Activated CD8-positive, alpha-beta memory T cell treated with anti-CD3 and anti-CD28 coated beads, Interleukin-2, amount 50 U/mL, for 1 hour (primary cell): ENCODE data around the gene IQSEC3.

Experiments
- DNase-seq: peaks from one replicate; pipeline ENCODE4 v3.0.0-alpha.2; 2020; ENCODE audit errors: extremely low read depth

The IQSEC3 gene

DNA sequence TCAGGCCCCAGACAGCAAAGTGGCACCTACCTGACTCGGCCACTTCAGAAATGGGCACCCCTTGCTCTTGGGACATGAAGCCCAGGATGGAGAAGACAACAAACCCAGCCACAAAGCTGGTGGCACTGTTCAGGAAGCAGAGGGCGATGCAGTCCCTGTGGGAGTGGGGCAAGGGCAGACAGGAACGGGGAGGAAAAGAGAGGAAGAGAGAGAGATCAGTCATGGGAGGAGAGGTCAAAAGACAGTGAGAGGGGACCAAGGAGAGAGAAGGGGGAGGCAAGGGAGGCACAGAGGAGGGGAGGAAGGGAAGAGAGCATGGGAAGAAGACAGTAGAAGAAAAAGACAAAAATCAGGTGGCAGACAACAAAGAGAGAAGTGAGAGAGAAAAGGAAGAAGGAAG is 130.8 kb downstream of the IQSEC3 start:
- DNase-seq: no peak

DNA sequence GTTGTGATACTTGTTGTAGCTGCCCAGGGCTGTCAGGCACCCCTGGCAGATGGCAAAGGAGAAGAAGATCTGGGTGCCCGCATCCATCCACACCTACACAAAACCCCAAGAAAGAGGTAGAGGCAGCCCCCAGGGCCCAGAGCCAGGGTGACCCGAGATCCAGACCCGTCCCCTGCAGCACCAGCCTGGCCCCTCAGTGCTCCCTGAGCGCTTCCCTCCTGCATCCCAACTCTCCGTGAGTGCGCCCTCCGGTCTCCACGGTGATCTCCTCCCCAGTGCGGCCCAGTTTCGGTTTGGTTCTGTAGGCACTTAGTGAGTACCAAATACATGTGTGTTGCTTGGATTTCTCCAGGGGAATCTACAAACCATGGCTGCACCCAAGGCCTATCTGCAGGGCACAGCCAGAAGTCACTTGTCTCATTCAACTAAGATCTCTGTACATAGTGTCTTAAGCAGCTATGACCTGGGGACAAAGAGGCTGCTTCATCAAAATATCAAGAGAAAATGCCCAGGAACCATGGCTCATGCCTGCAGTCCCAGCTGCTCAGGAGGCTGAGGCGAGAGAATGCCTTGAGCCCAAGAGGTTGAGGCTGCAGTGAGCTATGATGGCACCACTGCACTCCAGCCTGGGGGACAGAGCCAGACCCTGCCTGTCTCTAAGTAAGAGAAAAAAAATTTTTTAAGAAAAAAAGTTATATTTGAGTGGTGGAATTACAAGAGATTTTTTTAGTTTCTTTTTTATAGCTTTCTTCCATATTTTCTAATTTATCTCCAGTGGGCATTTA is 131.5 kb downstream of the IQSEC3 start:
- DNase-seq: no peak

DNA sequence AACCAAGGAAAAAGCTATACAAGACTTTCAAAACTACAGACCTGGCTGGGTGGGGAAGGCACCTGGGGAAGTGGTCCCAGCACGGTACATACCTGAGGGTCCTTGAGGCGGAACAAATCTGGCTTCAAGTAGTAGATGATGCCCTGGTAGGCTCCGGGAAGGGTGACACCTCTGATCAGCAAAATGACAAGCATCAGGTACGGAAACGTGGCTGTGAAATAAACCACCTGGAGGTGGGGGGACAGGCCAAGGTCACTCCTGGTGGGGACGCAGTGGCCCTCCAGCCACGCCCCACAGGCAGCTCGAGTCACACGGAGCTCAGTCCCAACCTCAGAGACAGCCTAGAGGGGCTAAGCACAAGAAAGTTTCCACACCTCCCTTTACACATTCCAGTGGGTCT is 132.1 kb downstream of the IQSEC3 start:
- no peak for DNase-seq

DNA sequence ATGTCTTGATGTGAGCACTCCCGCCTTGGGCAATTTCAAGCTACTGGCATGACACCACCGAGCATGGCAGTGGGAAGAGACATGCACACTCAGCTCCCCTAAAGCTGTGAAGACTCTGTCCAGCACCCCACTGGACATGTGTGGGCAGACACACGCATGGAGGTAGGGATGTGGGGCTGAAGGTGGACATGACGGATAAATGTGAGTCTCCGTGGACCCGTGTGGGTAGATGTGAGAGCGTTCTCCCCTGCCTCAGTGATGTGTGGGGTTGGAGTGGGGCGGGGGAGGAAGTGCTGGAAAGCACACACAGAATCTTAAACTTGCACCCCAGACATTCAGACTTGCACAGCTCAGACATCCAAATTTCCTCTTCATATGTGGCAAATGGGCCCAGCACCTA is 134.8 kb downstream of the IQSEC3 start:
- no peak for DNase-seq

DNA sequence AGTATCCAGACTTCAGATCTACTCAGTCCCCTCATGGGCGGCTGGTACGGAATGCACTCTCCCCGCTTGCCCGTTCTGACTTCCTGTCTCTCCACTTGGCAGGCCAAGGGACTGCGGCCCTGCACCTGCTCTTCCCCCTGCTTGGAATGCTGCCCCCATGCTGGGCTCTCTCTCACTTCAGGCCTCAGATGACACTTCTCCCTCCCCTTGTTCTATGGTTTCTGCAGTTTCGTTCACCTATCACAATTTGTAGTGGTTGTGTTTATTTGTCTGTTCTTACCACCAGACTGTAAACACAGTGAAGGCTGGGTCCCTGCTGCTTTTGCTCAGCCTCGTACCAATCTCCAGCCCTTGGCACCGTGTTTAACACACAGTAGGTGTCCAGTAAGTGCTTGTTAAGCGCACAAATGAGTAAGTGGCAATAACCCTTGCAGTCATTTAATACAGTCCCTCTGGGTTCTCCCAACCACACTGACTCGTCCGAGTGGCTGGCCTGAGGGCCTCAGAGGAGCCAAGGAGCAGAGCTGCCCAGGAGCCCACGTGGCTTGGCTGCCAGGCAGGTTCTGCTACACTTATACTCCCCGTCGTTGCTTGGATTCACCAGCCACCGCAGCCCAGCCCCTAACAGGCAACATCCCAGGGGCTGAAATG is 135.6 kb downstream of the IQSEC3 start:
- DNase-seq: no peak

DNA sequence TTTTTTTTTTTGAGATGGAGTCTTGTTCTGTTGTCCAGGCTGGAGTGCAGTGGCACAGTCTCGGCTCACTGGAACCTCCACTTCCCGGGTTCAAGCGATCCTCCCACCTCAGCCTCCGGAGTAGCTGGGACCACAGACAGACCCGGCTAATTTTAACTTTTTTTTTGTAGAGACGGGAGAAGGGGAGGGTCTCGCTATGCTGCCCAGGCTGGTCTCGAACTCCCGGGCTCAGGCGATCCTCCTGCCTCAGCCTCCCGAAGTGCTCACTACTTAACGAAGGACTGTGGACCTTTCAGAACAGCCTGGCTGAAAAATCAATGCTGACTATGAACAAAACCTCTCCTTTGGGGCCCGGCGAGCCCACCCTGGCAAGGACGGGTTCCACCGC is 136.5 kb downstream of the IQSEC3 start:
- no peak for DNase-seq

DNA sequence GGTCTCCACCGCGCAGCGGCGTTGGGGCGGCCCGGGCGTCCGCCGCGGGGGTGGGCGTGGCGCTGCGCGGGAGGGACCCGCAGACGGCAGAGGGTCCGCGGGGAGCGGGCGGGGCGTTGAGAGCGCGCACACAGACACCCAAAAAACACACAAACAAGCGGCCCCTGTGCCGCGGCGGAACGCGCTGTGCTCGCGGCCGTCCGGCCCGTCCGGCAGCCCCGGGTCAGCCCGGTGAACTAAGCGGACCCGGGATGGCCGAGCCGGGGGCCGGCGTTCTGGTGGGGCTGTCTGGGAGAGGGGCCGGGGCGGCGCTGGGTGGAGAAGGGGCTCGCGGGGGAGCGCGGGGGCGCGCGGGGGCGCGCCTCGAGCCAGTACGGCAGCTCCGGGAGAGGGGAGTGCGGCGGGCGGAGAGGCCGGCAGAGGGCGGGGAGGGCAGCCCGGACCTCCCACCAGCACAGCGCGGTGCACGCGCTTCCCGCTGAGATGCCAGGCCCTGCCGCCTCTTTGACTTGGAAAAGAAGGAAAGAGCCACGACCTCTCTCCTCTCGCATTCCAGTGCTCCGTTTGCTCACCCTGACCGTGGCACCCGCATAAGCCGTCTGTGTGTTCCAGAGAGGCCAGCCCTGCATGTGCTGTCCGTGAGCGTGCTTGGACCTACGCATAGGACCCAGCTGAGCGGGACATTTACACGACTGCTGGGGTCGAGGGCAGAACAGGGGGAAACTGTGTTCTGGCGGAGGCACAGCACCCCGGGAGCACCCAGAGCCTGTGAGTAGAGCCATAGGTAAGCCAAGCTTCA is 137.1 kb downstream of the IQSEC3 start:
- DNase-seq: no peak

DNA sequence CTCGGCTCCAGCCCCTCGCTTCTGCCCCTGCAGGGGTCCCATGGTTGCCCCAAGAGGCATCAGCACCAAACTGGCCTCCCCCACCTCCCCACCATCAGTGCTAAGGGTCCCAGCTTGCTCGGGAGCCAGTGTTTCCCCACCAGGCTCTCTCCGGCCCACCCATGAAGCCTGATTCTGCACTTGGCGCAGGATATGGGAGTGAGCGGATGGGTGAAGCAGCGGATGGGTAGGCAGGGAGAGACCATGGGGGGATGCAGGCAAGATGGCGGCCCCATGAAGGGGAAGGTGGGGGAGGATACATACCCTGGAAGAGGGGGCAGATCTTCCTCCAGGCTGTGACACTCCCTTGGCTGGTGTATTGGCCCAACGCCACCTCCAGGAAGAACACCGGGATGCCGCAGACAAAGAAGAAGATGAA is 137.7 kb downstream of the IQSEC3 start:
- no peak for DNase-seq

DNA sequence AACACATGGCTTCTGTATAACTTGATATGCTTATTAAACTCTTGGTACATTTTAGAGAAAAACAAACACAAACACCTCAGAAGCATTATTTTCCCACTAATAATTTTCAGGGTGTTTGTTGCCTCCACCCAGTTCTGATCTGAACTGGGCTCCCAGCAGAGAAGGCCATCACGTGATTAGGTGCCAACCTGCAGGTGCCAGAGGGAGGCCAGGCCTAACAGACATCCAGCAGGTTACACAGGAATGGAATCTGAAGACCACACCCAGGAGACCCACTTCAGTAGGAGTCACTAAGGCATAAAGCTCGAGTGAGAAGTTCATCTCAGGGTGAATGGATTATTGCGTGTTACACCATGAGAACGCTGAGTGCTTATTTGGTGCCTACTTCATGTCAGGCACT is 138.5 kb downstream of the IQSEC3 start:
- no peak for DNase-seq

DNA sequence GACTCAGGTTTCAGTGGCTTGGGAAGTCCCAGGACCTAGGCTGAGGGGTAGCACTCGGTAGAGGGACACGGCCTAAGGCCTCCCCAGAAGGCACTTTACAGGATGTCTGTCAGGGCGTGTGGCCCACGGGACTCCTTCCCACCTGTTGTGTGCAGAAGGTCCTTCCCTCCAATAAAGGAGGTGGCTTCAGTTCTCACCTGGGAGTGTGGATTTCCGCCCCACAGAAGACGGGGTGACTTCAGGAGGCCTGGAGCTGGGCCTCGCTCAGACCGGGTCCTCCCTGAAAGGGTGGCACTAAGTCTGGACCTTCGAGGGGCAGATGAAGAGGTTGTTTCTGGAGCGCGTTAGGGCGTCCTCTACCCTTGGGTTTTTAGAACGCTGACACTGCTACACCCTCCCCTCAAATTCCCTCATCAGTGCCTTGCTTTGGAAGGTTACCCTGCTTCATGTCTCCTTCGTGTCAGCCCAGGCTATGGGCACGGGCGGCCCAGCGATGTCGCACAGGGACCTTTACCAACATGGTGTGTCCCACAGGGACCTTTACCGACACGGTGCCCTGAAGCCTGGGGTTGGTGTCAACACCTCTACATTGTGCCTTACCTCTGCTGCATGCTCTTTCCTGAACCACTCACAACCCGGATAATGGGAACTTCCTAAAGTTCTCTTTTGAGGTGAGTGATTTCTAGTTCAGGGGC is 140.3 kb downstream of the IQSEC3 start:
- no peak for DNase-seq

DNA sequence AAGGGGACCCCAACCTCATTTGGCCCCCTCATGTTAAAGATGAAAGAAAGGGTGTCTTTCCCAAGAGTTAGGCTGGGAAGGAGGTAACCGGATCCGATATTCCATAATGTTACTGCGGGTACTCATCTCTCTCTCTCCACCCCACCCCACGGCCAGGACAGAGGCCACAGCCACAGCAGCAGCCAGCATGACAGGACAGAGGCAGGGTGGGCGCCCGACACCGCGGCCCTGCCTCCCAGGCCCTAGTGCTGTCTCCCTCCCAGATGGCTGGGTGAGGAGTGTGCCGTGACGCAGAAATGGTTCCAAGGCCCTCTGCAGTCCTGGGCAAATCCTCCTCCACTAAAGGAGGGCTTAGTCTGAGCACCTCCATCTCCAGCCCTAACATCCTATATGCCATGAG is 141.2 kb downstream of the IQSEC3 start:
- no peak for DNase-seq

DNA sequence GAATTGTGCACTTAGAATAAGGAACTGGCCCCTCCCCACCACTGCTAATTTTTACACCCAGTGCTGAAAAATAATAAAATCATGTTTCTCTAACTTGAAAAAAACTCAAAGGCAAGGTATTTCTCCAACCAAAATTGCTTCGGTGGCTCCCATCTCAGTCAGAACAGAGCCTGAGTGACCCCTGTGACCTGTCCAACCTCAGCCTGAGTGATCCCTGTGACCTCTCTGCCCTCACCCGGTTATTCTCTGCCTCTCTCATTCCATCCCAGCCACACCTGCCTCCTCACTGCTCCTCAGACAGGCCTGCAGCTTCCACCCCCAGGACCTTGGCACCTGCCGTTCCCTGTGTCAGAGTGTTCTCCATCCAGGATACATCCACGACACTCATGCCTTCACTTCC is 142.2 kb downstream of the IQSEC3 start:
- no peak for DNase-seq

DNA sequence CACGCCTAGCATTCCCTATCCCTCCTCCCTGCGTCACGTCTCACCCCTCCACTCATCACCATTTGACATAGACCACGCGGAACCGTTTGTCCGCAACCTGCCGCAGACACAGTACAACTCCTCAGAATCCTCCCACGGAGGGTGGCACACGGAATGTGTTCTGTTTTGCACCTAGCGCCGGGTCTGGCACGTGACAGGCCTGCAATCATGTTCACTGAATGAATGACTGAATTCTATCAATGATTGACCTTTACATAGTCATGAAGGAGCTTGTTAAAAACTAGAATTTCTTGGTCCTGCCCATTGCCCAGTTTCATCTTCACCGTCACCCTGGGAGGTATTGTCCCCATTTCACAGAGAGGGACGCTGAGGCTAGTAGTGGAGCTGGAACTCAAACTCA is 142.7 kb downstream of the IQSEC3 start:
- DNase-seq: no peak

DNA sequence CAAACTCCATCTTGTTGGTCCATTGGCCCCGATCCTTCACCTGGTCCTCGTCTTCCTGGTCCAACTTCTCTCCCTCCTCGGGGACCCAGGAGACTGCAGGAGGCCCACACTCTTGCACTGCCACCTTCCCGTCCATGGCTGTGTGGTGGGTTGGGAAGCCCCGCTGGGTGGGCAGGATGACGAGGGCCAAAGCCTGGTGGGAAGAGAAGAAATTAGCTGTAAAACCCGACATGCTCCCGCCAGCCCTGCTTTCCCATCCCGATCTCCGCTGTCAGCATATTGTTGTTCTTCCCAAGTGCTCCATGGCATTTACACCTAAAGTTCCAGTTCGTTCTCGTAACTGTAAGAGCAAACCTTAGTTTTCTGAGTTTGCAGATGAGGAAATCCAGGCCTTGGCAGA is 143.3 kb downstream of the IQSEC3 start:
- no peak for DNase-seq

DNA sequence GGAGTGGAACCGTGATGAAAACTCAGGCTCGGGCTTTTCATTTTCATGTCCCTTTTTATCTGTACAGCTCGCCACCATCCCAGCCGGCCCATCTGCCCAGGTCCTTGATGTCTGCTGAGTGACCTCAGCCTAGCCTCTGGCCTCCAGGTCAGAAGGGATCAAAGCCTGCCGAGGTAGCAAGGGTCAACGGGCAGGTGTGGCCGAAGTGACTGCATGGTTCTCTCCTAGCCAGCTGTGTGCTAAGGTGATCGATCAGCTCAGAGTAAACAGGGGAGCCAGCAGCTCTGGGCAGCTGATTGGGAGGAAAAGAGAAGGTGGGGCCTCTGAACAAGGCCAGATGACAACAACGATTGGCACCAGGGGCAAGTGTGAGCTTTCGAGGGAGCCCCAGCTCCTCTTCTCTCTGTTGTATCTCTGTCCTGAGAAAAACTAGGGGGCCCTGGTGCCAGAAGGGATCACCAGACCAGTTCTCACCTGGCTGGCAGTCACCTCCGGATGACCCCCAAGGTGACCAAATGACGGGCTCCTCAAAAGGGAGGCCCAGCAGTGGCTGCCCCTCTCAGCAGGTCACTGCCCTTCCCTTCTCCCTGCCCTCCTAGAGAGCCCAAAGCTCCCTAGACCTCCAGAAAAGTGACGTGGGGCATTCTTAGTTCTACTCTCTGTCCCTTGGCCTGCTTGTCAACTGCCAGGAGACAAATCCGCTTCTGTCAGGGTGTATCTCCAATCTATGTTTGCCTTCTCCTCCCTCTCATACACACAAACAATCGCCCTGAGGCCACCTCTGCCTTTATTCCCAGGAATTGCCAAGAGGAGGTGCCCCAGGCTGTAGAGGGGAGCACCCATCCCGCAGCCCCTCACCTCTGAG is 143.9 kb downstream of the IQSEC3 start:
- DNase-seq: no peak

DNA sequence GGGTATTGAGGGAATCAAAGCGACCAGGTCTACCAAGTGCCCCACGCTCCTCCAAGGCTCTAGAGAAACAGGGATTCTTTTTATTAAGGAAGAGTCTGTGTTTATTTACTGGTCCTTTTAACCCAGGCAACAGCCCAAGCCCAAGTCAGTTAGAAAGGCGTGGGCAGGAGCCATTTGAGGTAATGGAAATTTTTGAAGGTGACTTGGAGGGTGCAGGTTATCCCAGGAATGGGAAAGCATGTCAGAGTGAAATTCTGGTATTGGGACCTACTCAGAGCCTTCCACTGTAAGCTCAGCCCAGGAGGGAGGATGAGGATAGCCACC is 144.5 kb downstream of the IQSEC3 start:
- no peak for DNase-seq

DNA sequence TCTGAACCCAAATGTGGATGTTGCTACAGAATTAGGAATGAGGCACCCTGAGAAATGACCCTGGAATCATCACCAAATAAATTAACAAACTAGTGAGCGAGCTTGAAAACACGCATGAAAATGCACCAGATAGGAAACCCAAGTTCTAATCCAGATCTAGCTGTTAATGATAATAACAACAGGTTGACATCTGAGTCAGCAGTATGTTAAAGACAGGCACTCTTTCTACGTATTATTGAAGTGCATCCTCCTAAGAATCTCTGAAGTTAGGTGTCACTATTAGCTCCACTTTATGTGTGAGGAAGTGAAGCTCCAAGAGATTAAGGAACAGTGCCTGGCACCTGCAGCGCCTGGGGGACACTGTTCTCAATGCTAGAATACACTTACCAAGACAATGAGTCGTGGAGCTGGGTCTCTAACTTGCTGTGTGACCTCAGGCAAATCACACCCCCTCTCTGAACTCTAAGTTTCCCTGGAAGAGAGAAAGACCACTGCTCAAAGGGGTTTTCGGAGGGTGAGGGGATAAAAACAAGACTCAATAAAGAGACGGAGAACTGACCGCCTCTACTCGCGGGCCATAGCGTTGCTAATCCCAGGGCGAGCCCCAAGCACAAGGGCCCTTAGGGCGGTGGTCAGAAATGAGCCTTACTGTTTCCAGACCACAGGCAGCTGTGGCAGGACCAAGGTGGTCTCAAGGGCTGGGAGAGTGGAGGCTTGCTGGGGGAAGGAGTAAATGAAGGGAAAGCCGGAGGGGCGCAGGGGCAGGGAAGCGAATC is 145.3 kb downstream of the IQSEC3 start:
- no peak for DNase-seq

DNA sequence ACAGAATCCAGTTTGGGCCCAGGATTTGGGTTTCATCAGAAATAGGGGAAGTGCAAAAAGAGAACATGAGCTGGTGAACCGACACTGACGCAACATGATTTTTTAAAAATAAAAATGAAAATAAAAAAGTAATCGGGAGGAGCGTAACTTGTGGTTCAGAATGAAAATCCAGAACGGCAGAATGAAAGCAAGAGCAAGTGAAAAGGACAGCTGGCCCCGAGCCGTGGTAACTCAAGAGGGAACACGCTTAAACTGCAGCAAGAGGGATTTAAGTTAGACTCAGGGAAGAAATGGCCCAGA is 145.8 kb downstream of the IQSEC3 start:
- DNase-seq: no peak

DNA sequence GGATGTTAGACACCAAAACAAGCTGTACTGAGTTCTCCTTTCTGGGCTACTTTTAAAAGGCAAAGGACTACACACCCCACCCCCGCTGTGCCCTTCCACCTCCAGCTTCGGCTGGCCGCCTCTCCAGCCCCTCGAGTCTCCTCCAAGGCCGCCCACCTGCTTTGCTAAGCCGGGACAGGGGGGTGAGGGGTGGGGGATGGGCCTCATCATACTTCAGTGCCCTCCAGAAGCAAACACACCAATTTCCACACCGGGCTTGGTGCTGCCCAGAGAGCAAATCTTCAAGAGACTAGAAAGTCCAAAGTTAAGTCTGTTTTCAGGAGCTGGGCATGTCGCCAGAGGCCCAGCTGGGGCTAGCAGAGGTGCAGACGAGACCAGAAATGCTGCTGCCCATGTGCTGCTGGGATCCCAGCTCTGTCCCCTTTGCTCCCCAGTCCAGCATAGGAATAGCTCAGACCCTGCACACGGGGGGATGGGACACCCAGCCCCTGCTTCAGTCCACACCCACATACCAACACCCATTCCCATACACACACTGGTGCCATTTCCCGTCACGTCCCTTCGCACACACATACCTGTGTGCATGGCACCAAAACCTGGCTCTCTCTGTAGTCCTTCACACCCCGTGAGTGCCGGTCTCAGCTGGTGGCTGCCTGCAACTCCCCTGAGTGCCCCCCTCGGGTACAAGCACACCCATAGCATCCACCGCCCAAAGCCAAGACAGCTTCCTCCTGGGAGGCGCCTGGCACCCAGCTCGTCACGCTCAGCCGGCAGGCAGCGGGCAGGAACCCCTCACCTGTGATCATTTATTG is 146.4 kb downstream of the IQSEC3 start:
- DNase-seq: no peak

DNA sequence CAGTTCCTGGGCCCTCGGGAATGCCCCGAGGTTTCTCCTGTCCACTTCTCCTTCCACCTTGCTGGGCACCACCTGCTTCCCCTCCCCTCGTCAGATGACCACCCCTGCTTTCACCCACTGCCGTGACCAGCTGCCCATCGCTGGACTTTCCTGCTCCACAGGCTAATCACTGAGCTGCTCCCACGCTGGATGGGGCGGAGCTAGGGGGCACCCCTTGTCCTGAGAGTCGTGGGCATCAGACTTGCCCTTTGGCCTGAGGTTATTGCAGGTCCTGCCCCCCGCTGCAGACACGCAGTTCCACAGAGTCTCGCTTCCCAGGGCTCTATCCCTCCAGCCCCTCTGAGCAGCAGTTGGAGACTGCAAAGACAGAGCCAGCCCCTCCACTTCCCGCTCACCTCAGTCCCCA is 147.0 kb downstream of the IQSEC3 start:
- DNase-seq: no peak
